Fibroblast of lung (primary cell): ENCODE measurements around the gene SSH2. TPM values are rescaled to one million over a fixed set of nuclear protein-coding genes. Genes with fewer than 3 reads are reported as not detected.

Source experiments
- DNase-seq, 2 donors: peaks; one replicate each; pipeline versions ENCODE4 v3.0.0 to v3.0.0-alpha.2; 2010; ENCODE audit warnings: low read depth in 2 of 2
- H2AFZ ChIP-seq: 2 replicates; pipeline ENCODE4 v1.5.1; 2012; ENCODE audit warnings: low read length, control low read depth, inconsistent platforms
- H3K27ac ChIP-seq: 2 replicates; pipeline ENCODE4 v1.5.1; 2011; ENCODE audit warnings: low read length, control low read depth; ENCODE audit not compliant: insufficient read depth
- H3K27me3 ChIP-seq: 2 replicates; pipeline ENCODE4 v1.5.1; 2011; ENCODE audit warnings: mild to moderate bottlenecking, low read length; ENCODE audit not compliant: control insufficient read depth, insufficient read depth
- H3K36me3 ChIP-seq: 2 replicates; pipeline ENCODE4 v1.5.1; 2011; ENCODE audit warnings: low read length; ENCODE audit not compliant: control insufficient read depth, insufficient read depth
- H3K4me1 ChIP-seq: 2 replicates; pipeline ENCODE4 v1.5.1; 2011; ENCODE audit warnings: low read length; ENCODE audit not compliant: control insufficient read depth, insufficient read depth; ENCODE audit errors: extremely low read depth
- H3K4me2 ChIP-seq: 2 replicates; pipeline ENCODE4 v1.5.1; 2011; ENCODE audit warnings: low read length, control low read depth; ENCODE audit not compliant: insufficient read depth; ENCODE audit errors: extremely low read depth
- H3K4me3 ChIP-seq, 4 experiments: fragments of 200-600 bp in 1 of 4; sonication (generic) in 1 of 4; replicated peaks in 1 of 4; 2 replicates each; pipeline ENCODE4 v1.5.1; 2011 to 2016; ENCODE audit warnings: low read length in 4 of 4, low read depth in 3 of 4, mild to moderate bottlenecking in 3 of 4, control low read depth in 2 of 4, inconsistent platforms in 1 of 4, mixed read lengths in 1 of 4; ENCODE audit not compliant: insufficient read depth in 1 of 4; ENCODE audit errors: control extremely low read depth in 1 of 4
- H3K79me2 ChIP-seq: 2 replicates; pipeline ENCODE4 v1.5.1; 2012; ENCODE audit warnings: mild to moderate bottlenecking, low read length, inconsistent platforms; ENCODE audit not compliant: control insufficient read depth, insufficient read depth
- H3K9ac ChIP-seq: 2 replicates; pipeline ENCODE4 v1.5.1; 2011; ENCODE audit warnings: mild to moderate bottlenecking, low read length, control low read depth; ENCODE audit not compliant: insufficient read depth
- H3K9me3 ChIP-seq: 2 replicates; pipeline ENCODE4 v1.5.1; 2012; ENCODE audit warnings: low read depth, low read length; ENCODE audit not compliant: control insufficient read depth, insufficient read depth
- H4K20me1 ChIP-seq: 2 replicates; pipeline ENCODE4 v1.5.1; 2011; ENCODE audit warnings: low read length; ENCODE audit not compliant: control insufficient read depth, insufficient read depth; ENCODE audit errors: extremely low read depth
- EZH2 ChIP-seq: IDR thresholded peaks from 2 replicates; pipeline ENCODE4 v1.5.1; 2012; ENCODE audit warnings: low read length, control low read depth, mild to moderate bottlenecking; ENCODE audit errors: missing control alignments
- polyA plus RNA-seq, 2 donors: library from polyadenylated mRNA; depleted of rRNA in 1 of 2; stranded (reverse) in 1 of 2; unstranded in 1 of 2; fragments of >200 nt; gene quantifications; 2 replicates each; pipeline ENCODE4 v1.2.1, GENCODE V29; 2011 to 2012; ENCODE audit warnings: missing spikeins in 1 of 2
- total RNA-seq: library from RNA; depleted of rRNA; stranded (reverse); fragments of >200 nt; gene quantifications from 2 replicates; pipeline ENCODE4 v1.2.1, GENCODE V29; 2014
- TF ChIP-seq, protein P1 (sequence below), 2 donors: IDR thresholded peaks in 1 of 2; conservative IDR thresholded peaks in 1 of 2; 1 replicate in 1 of 2; 2 replicates in 1 of 2; pipeline ENCODE4 v1.5.1; 2011 to 2012; ENCODE audit warnings: low read length in 2 of 2, control low read depth in 1 of 2, inconsistent platforms in 1 of 2, low read depth in 1 of 2, mild to moderate bottlenecking in 1 of 2

The SSH2 gene
- total and polyA plus RNA-seq, 2 donors (not counting 1 experiment from before 2014, with no cell fraction given), result 21.0 to 30.2 TPM

DNA sequence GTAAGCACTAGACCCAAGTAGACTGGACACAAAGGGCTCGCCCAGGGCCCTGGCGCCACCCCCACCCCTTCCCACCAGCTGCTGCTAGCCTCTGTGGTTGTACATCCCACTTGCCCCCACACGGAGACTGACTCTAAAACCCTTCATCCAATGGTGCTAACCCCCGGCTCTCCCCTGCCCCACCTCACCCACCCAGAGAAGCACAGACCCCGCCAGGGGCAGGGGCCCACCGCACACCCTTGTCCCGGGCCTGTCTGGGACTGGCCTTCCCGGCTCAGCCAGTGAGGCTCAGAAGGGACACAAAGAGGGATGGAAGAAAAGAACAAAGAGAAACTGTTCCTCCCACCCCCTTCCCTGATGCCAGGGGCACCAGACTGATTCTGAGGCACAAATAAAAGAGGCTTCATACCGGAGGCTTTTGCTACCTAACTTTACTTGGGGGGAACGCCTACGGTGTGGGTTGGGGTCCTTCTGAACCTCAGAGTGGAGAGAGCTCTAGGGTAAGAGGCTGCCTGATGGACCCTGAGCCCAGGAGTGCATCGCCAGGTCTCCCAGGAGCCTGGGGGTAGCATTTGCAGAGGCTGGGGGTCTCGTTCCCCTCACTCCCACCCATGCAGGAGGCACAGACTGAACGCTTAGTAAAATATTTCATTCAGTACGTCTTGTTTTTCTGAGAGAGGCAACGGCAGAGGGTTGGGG, 315.5 kb downstream of the SSH2 start:
- H3K9ac ChIP-seq, result no peak overlapping the region
- H3K4me1 ChIP-seq, result peaks cover 17% of the 10 kb centered on the region
- H3K27ac ChIP-seq, result no peak overlapping the region
- H2AFZ ChIP-seq, result no peak overlapping the region
- H3K4me2 ChIP-seq, result no peak overlapping the region
- TF ChIP-seq, protein P1, sequence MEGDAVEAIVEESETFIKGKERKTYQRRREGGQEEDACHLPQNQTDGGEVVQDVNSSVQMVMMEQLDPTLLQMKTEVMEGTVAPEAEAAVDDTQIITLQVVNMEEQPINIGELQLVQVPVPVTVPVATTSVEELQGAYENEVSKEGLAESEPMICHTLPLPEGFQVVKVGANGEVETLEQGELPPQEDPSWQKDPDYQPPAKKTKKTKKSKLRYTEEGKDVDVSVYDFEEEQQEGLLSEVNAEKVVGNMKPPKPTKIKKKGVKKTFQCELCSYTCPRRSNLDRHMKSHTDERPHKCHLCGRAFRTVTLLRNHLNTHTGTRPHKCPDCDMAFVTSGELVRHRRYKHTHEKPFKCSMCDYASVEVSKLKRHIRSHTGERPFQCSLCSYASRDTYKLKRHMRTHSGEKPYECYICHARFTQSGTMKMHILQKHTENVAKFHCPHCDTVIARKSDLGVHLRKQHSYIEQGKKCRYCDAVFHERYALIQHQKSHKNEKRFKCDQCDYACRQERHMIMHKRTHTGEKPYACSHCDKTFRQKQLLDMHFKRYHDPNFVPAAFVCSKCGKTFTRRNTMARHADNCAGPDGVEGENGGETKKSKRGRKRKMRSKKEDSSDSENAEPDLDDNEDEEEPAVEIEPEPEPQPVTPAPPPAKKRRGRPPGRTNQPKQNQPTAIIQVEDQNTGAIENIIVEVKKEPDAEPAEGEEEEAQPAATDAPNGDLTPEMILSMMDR (conservative IDR thresholded peaks at IDR 0.05 in 1 of 2, IDR thresholded peaks at IDR 0.05 in 1 of 2; ENCODE audit: low read depth in 1 of 2, low read length in 2 of 2), result no peak
- TF ChIP-seq EZH2, result no peak
- no peaks in the 10 kb centered on the region for H3K27me3 ChIP-seq
- no peaks in the 10 kb centered on the region for H3K79me2 ChIP-seq
- H3K36me3 ChIP-seq, result no peaks in the 10 kb centered on the region
- no peaks in the 10 kb centered on the region for H3K9me3 ChIP-seq
- H4K20me1 ChIP-seq, result no peaks in the 10 kb centered on the region
- no peak for DNase-seq
- no peak overlapping the region for H3K4me3 ChIP-seq

GRCh38 chr17:29613856-29614255, 316.2 kb downstream of the SSH2 start:
- Histone ChIP-seq H3K27ac (no peak overlapping the region), H2AFZ (peak overlapping the region; percentile 39), H3K27me3 (no peaks in the 10 kb centered on the region), H3K4me2 (peak overlapping the region; percentile 41), H3K4me3 (peak overlapping the region in 1 of 4 experiments; percentile 27), H3K79me2 (no peaks in the 10 kb centered on the region), H3K9ac (no peak overlapping the region), H3K36me3 (no peaks in the 10 kb centered on the region), H4K20me1 (no peaks in the 10 kb centered on the region), H3K4me1 (peaks cover 11% of the 10 kb centered on the region), H3K9me3 (no peaks in the 10 kb centered on the region)
- DNase-seq, result no peak
- TF ChIP-seq EZH2, result no peak
- TF ChIP-seq, protein P1 (conservative IDR thresholded peaks at IDR 0.05 in 1 of 2, IDR thresholded peaks at IDR 0.05 in 1 of 2; ENCODE audit: low read depth in 1 of 2, low read length in 2 of 2), result no peak

DNA sequence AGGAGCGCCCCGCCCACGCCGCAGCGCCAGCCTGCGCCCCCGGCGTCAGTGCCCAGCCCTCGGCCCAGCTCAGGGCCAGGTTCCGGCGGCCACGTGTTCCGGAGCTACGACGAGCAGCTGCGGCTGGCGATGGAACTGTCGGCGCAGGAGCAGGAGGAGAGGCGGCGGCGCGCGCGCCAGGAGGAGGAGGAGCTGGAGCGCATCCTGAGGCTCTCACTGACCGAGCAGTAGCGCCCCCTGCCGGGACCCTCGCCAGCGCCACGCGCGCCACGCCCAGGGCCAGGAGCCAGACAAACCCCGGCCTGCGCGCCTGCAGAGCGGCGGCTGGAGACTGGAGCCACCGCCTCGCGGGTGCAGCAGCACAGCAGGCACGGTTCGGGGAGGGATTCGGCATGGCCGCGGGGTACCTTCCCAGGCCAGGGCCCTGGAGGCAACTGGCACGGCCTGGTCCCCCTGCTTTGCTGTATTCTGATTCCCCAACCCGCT, 316.6 kb downstream of the SSH2 start:
- Histone ChIP-seq H3K9me3 (no peaks in the 10 kb centered on the region), H3K36me3 (no peaks in the 10 kb centered on the region), H3K4me3 (peak overlapping the region in 1 of 4 experiments; percentile 27), H3K4me1 (peaks cover 10% of the 10 kb centered on the region), H4K20me1 (no peaks in the 10 kb centered on the region), H3K4me2 (peak overlapping the region; percentile 41), H3K79me2 (no peaks in the 10 kb centered on the region), H3K27me3 (no peaks in the 10 kb centered on the region), H3K27ac (no peak overlapping the region), H3K9ac (no peak overlapping the region), H2AFZ (peak overlapping the region; percentile 39)
- peak; percentile 75 to 87 for DNase-seq
- TF ChIP-seq, protein P1 (conservative IDR thresholded peaks at IDR 0.05 in 1 of 2, IDR thresholded peaks at IDR 0.05 in 1 of 2; ENCODE audit: low read depth in 1 of 2, low read length in 2 of 2), result peak; percentile 39 to 61
- TF ChIP-seq EZH2, result no peak
